OCI-LY7 (cell line): ENCODE data around the gene HSF2BP. TPM values are rescaled to one million over a fixed set of nuclear protein-coding genes. Genes with fewer than 3 reads are reported as not detected.

Experiments
- BruUV-seq: library from RNA; stranded (reverse); fragments of 400-500 nt; replicated peaks from 2 replicates; lab custom pipeline; 2021; lab: Mats Ljungman, UMichigan
- CTCF ChIA-PET: fragments of 300-600 bp; sonication (Branson Sonifier 250); formaldehyde crosslinking; loops from one replicate; lab custom pipeline; 2022; ENCODE audit warnings: antibody characterized with exemption; ENCODE audit not compliant: unreplicated experiment; lab: Charles Lee
- POLR2A ChIA-PET: fragments of 300-600 bp; sonication (Branson Sonifier 250); formaldehyde crosslinking; loops from one replicate; lab custom pipeline; 2022; ENCODE audit warnings: antibody characterized with exemption; lab: Charles Lee
- DNase-seq: peaks from one replicate; pipeline ENCODE4 v3.0.0-alpha.2; 2015; ENCODE audit warnings: low spot score
- H2AFZ ChIP-seq: fragments of 200-600 bp; sonication (generic), shearing (Covaris generic); 2 replicates; pipeline ENCODE4 v1.6.1; 2014; ENCODE audit warnings: mild to moderate bottlenecking, antibody characterized with exemption, low read length, moderate library complexity
- H3K27ac ChIP-seq: fragments of 200-600 bp; sonication (generic); 2 replicates; pipeline ENCODE4 v1.5.1; 2014; ENCODE audit warnings: mixed run types, low read depth, mild to moderate bottlenecking, moderate library complexity, low read length, inconsistent platforms; ENCODE audit not compliant: poor library complexity, severe bottlenecking
- H3K36me3 ChIP-seq: fragments of 200-600 bp; sonication (generic); 2 replicates; pipeline ENCODE4 v1.6.1; 2014; ENCODE audit warnings: mild to moderate bottlenecking, antibody characterized with exemption, low read length, moderate library complexity, mixed read lengths; ENCODE audit not compliant: insufficient read depth
- H3K4me1 ChIP-seq: fragments of 200-600 bp; sonication (generic); 2 replicates; pipeline ENCODE4 v1.5.1; 2014; ENCODE audit warnings: mild to moderate bottlenecking, low read length; ENCODE audit not compliant: insufficient read depth, poor library complexity, severe bottlenecking
- H3K4me2 ChIP-seq: fragments of 200-600 bp; sonication (generic); 2 replicates; pipeline ENCODE4 v1.6.1; 2014; ENCODE audit warnings: mild to moderate bottlenecking, low read length
- H3K4me3 ChIP-seq: fragments of 200-600 bp; sonication (generic); 2 replicates; pipeline ENCODE4 v1.5.1; 2014; ENCODE audit warnings: mild to moderate bottlenecking, low read depth, low read length; ENCODE audit not compliant: poor library complexity, severe bottlenecking
- H3K79me2 ChIP-seq: fragments of 200-600 bp; sonication (generic); 2 replicates; pipeline ENCODE4 v1.6.1; 2016; ENCODE audit warnings: low read depth, mild to moderate bottlenecking, low read length, moderate library complexity, mixed read lengths; ENCODE audit not compliant: insufficient read depth
- H3K9me2 ChIP-seq: fragments of 200-600 bp; sonication (generic); 2 replicates; pipeline ENCODE4 v1.6.1; 2016; ENCODE audit warnings: mild to moderate bottlenecking, low read length, mixed read lengths; ENCODE audit not compliant: insufficient read depth
- H3K9me3 ChIP-seq: fragments of 200-600 bp; sonication (generic); 2 replicates; pipeline ENCODE4 v1.6.1; 2014; ENCODE audit warnings: mild to moderate bottlenecking, mixed run types, low read length, mixed read lengths
- H4K20me1 ChIP-seq: fragments of 200-600 bp; sonication (generic); 2 replicates; pipeline ENCODE4 v1.6.1; 2014; ENCODE audit warnings: mild to moderate bottlenecking, antibody characterized with exemption, low read length, moderate library complexity, mixed read lengths; ENCODE audit not compliant: insufficient read depth
- EZH2phosphoT487 ChIP-seq: fragments of 200-600 bp; sonication (generic); IDR thresholded peaks from 2 replicates; pipeline ENCODE4 v1.6.1; 2018; ENCODE audit warnings: low read depth, borderline replicate concordance, mild to moderate bottlenecking, mixed run types, antibody characterized with exemption, low read length, moderate library complexity, mixed read lengths
- intact Hi-C: fragments of 100-400 bp; cut with micrococcal nuclease; formaldehyde crosslinking; loops from one replicate; pipeline ENCODE4 v1.10.0; 2022; ENCODE audit not compliant: unreplicated experiment
- total RNA-seq, 2 experiments: library from RNA; depleted of rRNA in 1 of 2; stranded (reverse); fragments of >200 nt in 1 of 2; shearing (Covaris generic) in 1 of 2; gene quantifications; 2 replicates each; pipeline ENCODE4 v1.2.3, GENCODE V29; 2014 to 2022
- TF ChIP-seq, protein P1 (sequence below): fragments of 200-600 bp; sonication (generic); conservative IDR thresholded peaks from 2 replicates; pipeline ENCODE4 v1.5.1; 2014; ENCODE audit warnings: mild to moderate bottlenecking, antibody characterized with exemption, low read length, moderate library complexity, mixed read lengths

The HSF2BP gene
- total RNA-seq, 2 experiments from 2014 or later: 3.5 to 5.1 TPM

DNA sequence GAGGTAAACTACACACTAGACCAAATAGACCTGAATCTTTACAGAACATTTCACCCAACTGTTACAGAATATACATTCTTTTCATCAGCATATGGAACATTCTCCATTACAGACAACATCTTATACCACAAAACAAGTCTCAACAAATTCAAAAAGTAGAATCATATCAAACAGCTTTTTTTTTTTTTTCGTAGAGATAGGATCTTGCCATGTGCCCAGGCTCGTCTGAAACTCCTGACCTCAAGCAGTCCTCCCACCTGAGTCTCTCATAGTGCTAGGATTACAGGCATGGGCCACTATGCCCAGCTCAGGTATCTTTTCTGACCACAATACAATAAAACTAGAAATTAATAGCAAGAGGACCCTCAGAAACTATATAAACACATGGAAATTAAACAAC is 36.5 kb downstream of the HSF2BP start:
- Histone ChIP-seq H3K9me3 (peaks cover 9% of the 10 kb centered on the region; the same call in 1 of the 2 replicates), H2AFZ (no peak overlapping the region), H3K36me3 (no peaks in the 10 kb centered on the region; the same call in 1 of the 2 replicates), H3K4me1 (no peaks in the 10 kb centered on the region), H3K79me2 (no peaks in the 10 kb centered on the region), H4K20me1 (no peaks in the 10 kb centered on the region), H3K4me2 (no peak overlapping the region), H3K9me2 (no peaks in the 10 kb centered on the region), H3K27ac (no peak overlapping the region), H3K4me3 (no peak overlapping the region)
- POLR2A ChIA-PET: interaction anchor here (0.5 to 0.8 kb wide), 2 partner anchors 10 to 15 kb away, joined by 3 read pairs; no protein-coding TSS in a partner anchor
- CTCF ChIA-PET: no interaction called here
- DNase-seq: no peak
- BruUV-seq: no TSS peak
- intact Hi-C loops: no loop called here
- TF ChIP-seq EZH2phosphoT487: no peak
- TF ChIP-seq, protein P1, sequence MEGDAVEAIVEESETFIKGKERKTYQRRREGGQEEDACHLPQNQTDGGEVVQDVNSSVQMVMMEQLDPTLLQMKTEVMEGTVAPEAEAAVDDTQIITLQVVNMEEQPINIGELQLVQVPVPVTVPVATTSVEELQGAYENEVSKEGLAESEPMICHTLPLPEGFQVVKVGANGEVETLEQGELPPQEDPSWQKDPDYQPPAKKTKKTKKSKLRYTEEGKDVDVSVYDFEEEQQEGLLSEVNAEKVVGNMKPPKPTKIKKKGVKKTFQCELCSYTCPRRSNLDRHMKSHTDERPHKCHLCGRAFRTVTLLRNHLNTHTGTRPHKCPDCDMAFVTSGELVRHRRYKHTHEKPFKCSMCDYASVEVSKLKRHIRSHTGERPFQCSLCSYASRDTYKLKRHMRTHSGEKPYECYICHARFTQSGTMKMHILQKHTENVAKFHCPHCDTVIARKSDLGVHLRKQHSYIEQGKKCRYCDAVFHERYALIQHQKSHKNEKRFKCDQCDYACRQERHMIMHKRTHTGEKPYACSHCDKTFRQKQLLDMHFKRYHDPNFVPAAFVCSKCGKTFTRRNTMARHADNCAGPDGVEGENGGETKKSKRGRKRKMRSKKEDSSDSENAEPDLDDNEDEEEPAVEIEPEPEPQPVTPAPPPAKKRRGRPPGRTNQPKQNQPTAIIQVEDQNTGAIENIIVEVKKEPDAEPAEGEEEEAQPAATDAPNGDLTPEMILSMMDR: no peak

- H3K4me3 ChIP-seq: no peak overlapping the region
- no peaks in the 10 kb centered on the region for H4K20me1 ChIP-seq
- H3K27ac ChIP-seq: no peak overlapping the region
- H3K9me2 ChIP-seq: no peaks in the 10 kb centered on the region
- no TSS peak for BruUV-seq
- H3K79me2 ChIP-seq: no peaks in the 10 kb centered on the region
- ChIA-PET POLR2A (no interaction called here), CTCF (no interaction called here)
- H2AFZ ChIP-seq: no peak overlapping the region
- peaks cover 9% of the 10 kb centered on the region; the same call in 1 of the 2 replicates for H3K9me3 ChIP-seq
- no peaks in the 10 kb centered on the region for H3K4me1 ChIP-seq
- H3K4me2 ChIP-seq: no peak overlapping the region
- no peak for TF ChIP-seq EZH2phosphoT487
- TF ChIP-seq, protein P1: peak; percentile 50
- intact Hi-C loops: no loop called here
- peak; percentile 11 for DNase-seq
- H3K36me3 ChIP-seq: no peaks in the 10 kb centered on the region; the same call in 1 of the 2 replicates
Observed at GRCh38 chr21:43619856-43620255, 39.4 kb downstream of the HSF2BP start.

- H3K4me3 ChIP-seq: no peak overlapping the region
- DNase-seq: no peak
- no peaks in the 10 kb centered on the region for H3K4me1 ChIP-seq
- H3K9me3 ChIP-seq: peaks cover 9% of the 10 kb centered on the region; the same call in 1 of the 2 replicates
- POLR2A ChIA-PET: interaction anchor here (0.7 kb wide), 1 partner anchor 319 kb away, joined by 3 read pairs; no protein-coding TSS in a partner anchor
- H2AFZ ChIP-seq: no peak overlapping the region
- CTCF ChIA-PET: no interaction called here
- TF ChIP-seq, protein P1: no peak
- no peak for TF ChIP-seq EZH2phosphoT487
- BruUV-seq: no TSS peak
- no peak overlapping the region for H3K4me2 ChIP-seq
- H3K79me2 ChIP-seq: no peaks in the 10 kb centered on the region
- intact Hi-C loops: no loop called here
- H3K36me3 ChIP-seq: no peaks in the 10 kb centered on the region; the same call in 1 of the 2 replicates
- H4K20me1 ChIP-seq: no peaks in the 10 kb centered on the region
- no peak overlapping the region for H3K27ac ChIP-seq
- no peaks in the 10 kb centered on the region for H3K9me2 ChIP-seq
Observed at GRCh38 chr21:43619344-43619743, 39.9 kb downstream of the HSF2BP start.
